ENCODE results near the gene SDHC.
A peak's percentile ranks its signal among the peaks of the same experiment; 100 is the strongest.
"Not testable (repeated sequence)": the region's sequence is repeated elsewhere in the genome, so short reads cannot be mapped to it uniquely, and the experiment has no call there.

The SDHC gene

DNA sequence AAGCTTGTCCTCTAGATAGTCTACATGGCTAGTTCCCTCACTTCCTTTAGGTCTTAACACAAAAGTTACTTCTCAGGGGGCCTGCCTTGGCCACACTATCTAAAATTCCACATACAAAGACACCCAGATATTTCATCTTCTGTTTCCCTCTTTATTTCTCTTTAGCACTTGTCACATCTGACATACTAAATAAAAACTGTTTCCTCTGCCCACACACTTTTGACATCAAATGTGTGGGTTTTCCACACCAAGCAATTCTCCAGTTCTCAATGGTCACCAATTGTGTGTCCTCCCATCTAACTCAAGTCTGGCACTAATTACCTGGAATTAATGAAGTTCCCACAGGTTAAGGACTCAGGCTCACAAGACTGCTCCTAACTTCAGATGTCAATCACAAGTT, 79.0 kb downstream of the SDHC start:
- Histone ChIP-seq H3K36me3 (ENCODE audit: control insufficient read depth, insufficient read depth, low read length) (no peaks in the 10 kb centered on the region), H3K27me3 (ENCODE audit: control insufficient read depth, insufficient read depth, low read length) (no peaks in the 10 kb centered on the region), H3K4me3 (ENCODE audit: low read length) (no peak overlapping the region), H3K27ac (ENCODE audit: low read depth, low read length) (no peak overlapping the region), H3K4me1 (ENCODE audit: control insufficient read depth, insufficient read depth, low read length) (peaks cover 4% of the 10 kb centered on the region), H3K9ac (ENCODE audit: low read length) (no peak overlapping the region)

DNA sequence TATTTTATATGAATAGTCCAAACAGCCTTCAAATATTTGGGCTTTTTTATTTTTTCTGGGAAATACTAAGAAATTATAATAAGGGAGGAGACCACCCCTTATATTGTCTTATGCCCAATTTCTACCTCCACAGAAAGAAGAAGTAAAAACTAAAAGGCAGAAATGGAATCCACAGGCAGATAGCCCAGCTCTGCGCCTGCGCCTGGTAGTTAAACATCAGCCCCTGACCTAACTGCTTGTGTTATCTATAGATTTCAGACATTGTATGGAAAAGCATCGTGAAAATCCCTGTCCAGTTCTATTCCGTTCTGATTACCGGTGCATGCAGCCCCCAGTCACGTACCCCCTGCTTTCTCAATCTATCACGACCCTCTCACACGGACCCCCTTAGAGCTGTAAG, 82.9 kb downstream of the SDHC start:
- H3K27me3 ChIP-seq (ENCODE audit: control insufficient read depth, insufficient read depth, low read length); H3K9ac ChIP-seq (ENCODE audit: low read length); H3K4me3 ChIP-seq (ENCODE audit: low read length); H3K4me1 ChIP-seq (ENCODE audit: control insufficient read depth, insufficient read depth, low read length); H3K27ac ChIP-seq (ENCODE audit: low read depth, low read length); H3K36me3 ChIP-seq (ENCODE audit: control insufficient read depth, insufficient read depth, low read length): not testable (repeated sequence)

DNA sequence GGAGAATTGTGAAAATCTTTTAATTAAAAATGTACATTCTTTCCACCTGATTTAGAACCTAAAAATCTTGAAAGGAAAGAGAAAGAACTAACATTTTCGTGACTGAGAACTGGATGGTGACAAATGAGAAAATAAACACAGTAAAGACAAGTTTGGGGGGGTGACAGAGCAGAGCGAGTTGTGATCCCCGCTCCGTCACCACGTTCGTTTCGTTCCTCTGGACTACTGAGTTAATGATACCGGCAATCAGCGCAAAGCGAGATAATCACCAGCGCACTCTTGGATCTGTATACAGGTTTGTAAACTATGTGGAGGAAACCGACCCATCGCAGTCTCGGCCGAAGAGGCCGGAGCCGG, 84.7 kb downstream of the SDHC start:
- Histone ChIP-seq H3K4me3 (ENCODE audit: low read length) (peak overlapping the region; percentile 69), H3K27me3 (ENCODE audit: control insufficient read depth, insufficient read depth, low read length) (no peaks in the 10 kb centered on the region), H3K4me1 (ENCODE audit: control insufficient read depth, insufficient read depth, low read length) (peaks cover 3% of the 10 kb centered on the region), H3K36me3 (ENCODE audit: control insufficient read depth, insufficient read depth, low read length) (no peaks in the 10 kb centered on the region), H3K27ac (ENCODE audit: low read depth, low read length) (peak overlapping the region; percentile 99), H3K9ac (ENCODE audit: low read length) (peak overlapping the region; percentile 81)

DNA sequence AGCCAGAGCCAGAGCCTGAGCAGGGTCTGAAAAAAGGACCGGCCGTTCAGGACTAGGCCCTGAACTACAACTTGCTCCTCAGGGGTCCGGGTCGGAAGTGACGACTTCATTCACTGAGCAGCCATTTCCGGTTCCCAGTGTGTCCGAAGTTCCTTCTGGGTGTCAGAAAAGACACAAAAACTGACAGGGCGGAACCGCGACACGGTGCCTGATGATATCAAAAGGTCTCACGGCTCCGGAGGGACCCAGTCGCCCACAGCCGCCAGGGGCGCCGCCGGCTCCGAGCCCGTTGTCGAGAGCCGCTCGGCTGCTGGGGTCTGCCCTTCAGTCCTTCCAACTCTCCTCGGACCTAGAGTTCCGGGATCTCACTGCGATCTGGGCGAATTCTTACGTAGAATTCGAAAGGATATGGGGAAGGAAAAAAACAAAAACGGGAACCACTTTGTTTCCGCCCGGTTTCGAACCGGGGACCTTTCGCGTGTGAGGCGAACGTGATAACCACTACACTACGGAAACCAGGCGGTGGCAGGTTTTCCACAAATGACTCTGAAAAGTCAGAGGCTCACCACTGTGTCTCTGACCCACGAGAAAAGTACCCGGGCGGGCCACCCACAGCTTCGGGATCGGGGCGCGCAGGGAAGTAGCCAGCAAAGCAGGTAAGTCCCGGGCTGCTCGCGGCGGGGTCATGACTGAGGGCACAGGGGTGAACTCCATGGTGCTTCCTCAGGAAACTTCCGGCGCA, 85.2 kb downstream of the SDHC start:
- H3K4me1 ChIP-seq (ENCODE audit: control insufficient read depth, insufficient read depth, low read length), result peaks cover 3% of the 10 kb centered on the region
- H3K9ac ChIP-seq (ENCODE audit: low read length), result peak overlapping the region; percentile 81
- H3K4me3 ChIP-seq (ENCODE audit: low read length), result peak overlapping the region; percentile 69
- H3K27ac ChIP-seq (ENCODE audit: low read depth, low read length), result peak overlapping the region; percentile 99
- no peaks in the 10 kb centered on the region for H3K36me3 ChIP-seq (ENCODE audit: control insufficient read depth, insufficient read depth, low read length)
- H3K27me3 ChIP-seq (ENCODE audit: control insufficient read depth, insufficient read depth, low read length), result no peaks in the 10 kb centered on the region

DNA sequence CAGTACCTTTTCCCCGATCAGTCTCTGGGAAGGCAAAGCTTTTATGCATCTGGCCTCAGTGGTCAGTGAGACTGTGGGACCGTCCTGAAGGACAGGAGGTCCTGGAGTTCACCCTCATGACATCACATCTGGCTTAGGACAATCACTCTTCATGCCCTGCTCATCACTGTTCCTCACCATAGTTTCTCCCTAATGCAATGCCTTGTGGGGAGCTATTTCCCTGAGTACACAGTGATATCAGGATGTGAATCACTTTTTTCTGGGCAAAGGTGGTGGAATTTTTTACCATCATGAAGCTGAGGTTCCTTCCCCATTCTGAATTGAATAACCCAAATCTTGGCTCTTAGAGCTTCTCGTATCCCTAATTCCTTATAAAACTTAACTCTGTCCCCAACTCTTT, 88.3 kb downstream of the SDHC start:
- Histone ChIP-seq H3K4me3 (ENCODE audit: low read length) (no peak overlapping the region), H3K27ac (ENCODE audit: low read depth, low read length) (no peak overlapping the region), H3K27me3 (ENCODE audit: control insufficient read depth, insufficient read depth, low read length) (no peaks in the 10 kb centered on the region), H3K36me3 (ENCODE audit: control insufficient read depth, insufficient read depth, low read length) (no peaks in the 10 kb centered on the region), H3K4me1 (ENCODE audit: control insufficient read depth, insufficient read depth, low read length) (peaks cover 3% of the 10 kb centered on the region), H3K9ac (ENCODE audit: low read length) (no peak overlapping the region)

DNA sequence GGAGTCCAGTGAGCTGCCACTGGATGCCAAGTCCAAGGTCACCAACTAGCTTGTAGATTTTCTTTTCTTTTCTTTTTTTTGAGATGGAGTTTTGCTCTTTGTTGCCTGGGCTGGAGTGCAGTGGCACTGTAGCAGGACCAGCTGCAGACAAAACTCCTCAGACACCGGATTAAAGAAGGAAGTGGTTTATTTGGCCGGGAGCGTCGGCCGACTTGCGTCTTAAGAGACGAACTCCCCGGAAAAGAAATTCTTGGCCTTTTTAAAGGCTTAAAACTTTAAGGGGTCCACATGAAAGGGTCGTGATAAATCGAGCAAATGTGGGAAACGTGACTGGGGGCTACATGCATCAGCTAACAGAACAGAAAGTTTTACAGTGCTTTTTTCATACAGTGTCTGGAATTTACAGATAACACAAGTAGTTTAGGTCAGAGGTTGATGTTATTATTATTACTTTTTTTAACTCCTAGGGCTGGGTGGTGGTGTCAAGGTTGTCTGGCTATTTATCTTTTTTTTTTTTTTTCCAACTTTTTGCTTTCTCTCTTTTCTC, 89.9 kb downstream of the SDHC start:
- Histone ChIP-seq H3K9ac (ENCODE audit: low read length) (no peak overlapping the region), H3K4me1 (ENCODE audit: control insufficient read depth, insufficient read depth, low read length) (no peaks in the 10 kb centered on the region), H3K4me3 (ENCODE audit: low read length) (no peak overlapping the region), H3K27ac (ENCODE audit: low read depth, low read length) (no peak overlapping the region), H3K27me3 (ENCODE audit: control insufficient read depth, insufficient read depth, low read length) (no peaks in the 10 kb centered on the region), H3K36me3 (ENCODE audit: control insufficient read depth, insufficient read depth, low read length) (no peaks in the 10 kb centered on the region)

DNA sequence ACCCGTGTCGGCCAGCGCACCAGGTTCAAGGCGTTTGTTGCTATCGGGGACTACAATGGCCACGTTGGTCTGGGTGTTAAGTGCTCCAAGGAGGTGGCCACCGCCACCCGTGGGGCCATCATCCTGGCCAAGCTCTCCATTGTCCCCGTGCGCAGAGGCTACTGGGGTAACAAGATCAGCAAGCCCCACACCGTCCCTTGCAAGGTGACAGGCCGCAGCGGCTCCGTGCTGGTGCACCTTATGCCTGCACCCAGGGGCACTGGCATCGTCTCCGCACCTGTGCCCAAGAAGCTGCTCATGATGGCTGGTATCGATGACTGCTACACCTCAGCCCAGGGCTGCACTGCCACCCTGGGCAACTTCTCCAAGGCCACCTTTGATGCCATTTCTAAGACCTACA, 92.4 kb downstream of the SDHC start:
- not testable (repeated sequence) for H3K4me1 ChIP-seq (ENCODE audit: control insufficient read depth, insufficient read depth, low read length); H3K27ac ChIP-seq (ENCODE audit: low read depth, low read length); H3K27me3 ChIP-seq (ENCODE audit: control insufficient read depth, insufficient read depth, low read length); H3K36me3 ChIP-seq (ENCODE audit: control insufficient read depth, insufficient read depth, low read length); H3K9ac ChIP-seq (ENCODE audit: low read length); H3K4me3 ChIP-seq (ENCODE audit: low read length)

DNA sequence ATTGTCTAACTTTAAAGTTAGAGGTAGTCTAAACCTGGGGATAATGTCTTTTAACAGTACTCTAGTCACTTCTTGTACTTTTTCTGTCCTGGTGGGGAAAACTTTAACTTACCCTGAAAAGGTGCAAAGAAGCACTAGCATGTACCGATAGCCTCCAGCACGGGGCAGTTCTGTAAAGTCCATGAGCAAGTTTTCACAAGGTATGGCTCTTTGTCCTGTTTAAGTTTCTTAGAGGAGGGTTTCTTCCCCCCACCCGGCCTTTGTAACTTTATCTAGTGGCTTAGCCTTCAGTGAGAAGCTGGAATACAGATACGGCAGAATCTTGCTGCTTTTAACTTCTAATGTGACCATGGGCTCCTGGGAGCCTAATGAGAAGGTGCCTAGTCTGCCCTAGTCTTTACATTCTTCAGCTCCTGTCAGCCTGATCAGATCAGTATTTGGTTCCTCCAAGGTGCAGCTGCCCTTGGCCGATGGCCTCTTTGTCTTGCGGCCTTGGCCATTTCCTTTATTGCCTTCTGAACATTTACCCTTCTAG, 93.3 kb downstream of the SDHC start:
- Histone ChIP-seq H3K27ac (ENCODE audit: low read depth, low read length) (no peak overlapping the region), H3K4me3 (ENCODE audit: low read length) (no peak overlapping the region), H3K9ac (ENCODE audit: low read length) (no peak overlapping the region), H3K4me1 (ENCODE audit: control insufficient read depth, insufficient read depth, low read length) (no peaks in the 10 kb centered on the region), H3K27me3 (ENCODE audit: control insufficient read depth, insufficient read depth, low read length) (no peaks in the 10 kb centered on the region), H3K36me3 (ENCODE audit: control insufficient read depth, insufficient read depth, low read length) (no peaks in the 10 kb centered on the region)

DNA sequence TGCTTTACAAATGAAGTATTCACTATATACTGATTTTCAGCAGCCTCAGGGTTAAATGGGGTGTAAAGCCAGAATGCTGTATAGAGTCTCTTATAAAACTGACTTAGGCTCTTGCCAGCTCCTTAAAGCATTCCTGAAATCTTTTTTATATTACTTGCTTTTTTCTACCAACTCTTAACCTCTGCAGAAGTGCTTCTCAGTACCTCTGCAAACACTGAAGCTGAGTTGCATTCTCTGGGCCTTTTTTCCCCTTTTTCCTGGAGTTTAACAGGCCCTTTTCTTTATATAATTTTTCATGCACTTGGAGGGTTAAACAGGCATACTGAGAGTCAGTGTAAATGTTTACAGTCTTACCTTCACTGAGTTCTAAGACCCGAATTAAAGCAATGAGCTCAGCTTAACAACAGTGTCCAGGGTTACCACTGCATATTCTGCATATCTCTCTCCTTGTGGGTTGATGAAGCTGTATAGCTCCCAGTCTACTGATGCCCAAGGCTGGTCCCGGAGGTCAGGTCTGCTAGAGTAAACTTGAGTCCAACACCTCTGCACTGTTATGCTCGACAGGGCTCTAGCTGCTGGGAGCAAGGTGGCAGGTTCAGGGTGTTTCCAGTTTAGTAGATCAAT, 94.4 kb downstream of the SDHC start:
- H3K4me1 ChIP-seq (ENCODE audit: control insufficient read depth, insufficient read depth, low read length), result no peaks in the 10 kb centered on the region
- H3K9ac ChIP-seq (ENCODE audit: low read length), result no peak overlapping the region
- H3K36me3 ChIP-seq (ENCODE audit: control insufficient read depth, insufficient read depth, low read length), result no peaks in the 10 kb centered on the region
- no peaks in the 10 kb centered on the region for H3K27me3 ChIP-seq (ENCODE audit: control insufficient read depth, insufficient read depth, low read length)
- H3K27ac ChIP-seq (ENCODE audit: low read depth, low read length), result no peak overlapping the region
- no peak overlapping the region for H3K4me3 ChIP-seq (ENCODE audit: low read length)

DNA sequence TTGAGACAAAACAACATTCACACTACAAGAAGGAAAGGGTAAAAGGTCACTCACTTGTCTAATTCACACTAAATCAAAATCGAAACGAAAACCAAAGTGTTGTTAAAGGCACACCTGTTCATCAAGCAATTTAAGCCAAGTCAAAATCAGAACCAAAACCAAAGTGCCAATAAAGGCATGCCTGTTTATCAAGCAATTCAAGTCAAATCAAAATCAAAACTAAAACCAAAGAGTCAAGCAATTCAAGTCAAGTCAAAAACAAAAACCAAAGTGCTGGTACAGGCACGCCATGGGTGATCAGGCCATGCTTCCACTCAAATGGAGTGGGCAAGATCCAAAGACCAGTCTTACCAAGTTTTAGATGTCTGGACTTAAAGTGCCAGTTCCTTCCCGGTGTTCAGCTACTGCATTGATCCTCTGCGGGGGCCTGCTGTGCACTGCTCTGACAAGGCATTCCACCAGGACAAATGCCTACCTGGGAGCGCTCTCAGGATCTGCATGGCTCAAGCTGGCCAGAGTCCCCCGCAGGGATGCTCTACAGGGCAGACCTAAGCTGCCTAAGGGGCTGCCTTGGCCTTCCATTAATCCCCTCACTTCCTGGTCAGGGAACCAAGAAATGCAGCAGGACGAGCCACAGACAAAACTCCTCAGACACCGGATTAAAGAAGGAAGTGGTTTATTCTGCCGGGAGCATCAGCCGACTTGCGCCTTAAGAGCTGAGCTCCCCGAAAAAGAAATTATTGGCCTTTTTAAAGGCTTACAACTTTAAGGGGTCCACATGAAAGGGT, 95.9 kb downstream of the SDHC start:
- not testable (repeated sequence) for H3K36me3 ChIP-seq (ENCODE audit: control insufficient read depth, insufficient read depth, low read length); H3K4me3 ChIP-seq (ENCODE audit: low read length); H3K4me1 ChIP-seq (ENCODE audit: control insufficient read depth, insufficient read depth, low read length); H3K27ac ChIP-seq (ENCODE audit: low read depth, low read length); H3K27me3 ChIP-seq (ENCODE audit: control insufficient read depth, insufficient read depth, low read length); H3K9ac ChIP-seq (ENCODE audit: low read length)

DNA sequence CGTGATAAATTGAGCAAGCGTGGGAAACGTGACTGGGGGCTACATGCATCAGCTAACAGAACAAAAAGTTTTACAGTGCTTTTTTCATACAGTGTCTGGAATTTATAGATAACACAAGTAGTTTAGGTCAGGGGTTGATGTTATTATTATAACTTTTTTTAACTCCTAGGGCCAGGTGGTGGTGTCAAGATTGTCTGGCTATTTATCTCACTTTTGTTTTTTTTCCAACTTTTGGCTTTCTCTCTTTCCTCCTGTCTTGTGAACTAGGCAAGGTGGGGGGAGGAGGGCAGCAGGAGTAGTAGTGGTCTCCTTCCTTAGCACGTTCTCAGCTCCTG, 96.4 kb downstream of the SDHC start:
- H3K4me1 ChIP-seq (ENCODE audit: control insufficient read depth, insufficient read depth, low read length); H3K27ac ChIP-seq (ENCODE audit: low read depth, low read length); H3K9ac ChIP-seq (ENCODE audit: low read length); H3K36me3 ChIP-seq (ENCODE audit: control insufficient read depth, insufficient read depth, low read length); H3K27me3 ChIP-seq (ENCODE audit: control insufficient read depth, insufficient read depth, low read length); H3K4me3 ChIP-seq (ENCODE audit: low read length): not testable (repeated sequence)
